Smooth muscle cell (in vitro differentiated cells): ENCODE measurements around the gene CBR4. TPM values are rescaled to one million over a fixed set of nuclear protein-coding genes. Genes with fewer than 3 reads are reported as not detected.

Experiments used
- DNase-seq: peaks from one replicate; lab custom pipeline; 2025; ENCODE audit not compliant: unreplicated experiment; lab: John Stamatoyannopoulos, UW
- H2AFZ ChIP-seq: fragments of 200-600 bp; sonication (generic); 2 replicates; pipeline ENCODE4 v1.6.0; 2016; ENCODE audit warnings: antibody characterized with exemption, low read depth, mild to moderate bottlenecking
- H3F3A ChIP-seq: fragments of 200-600 bp; sonication (generic); 2 replicates; pipeline ENCODE4 v1.6.0; 2017; ENCODE audit warnings: antibody characterized with exemption, low read depth
- H3K27ac ChIP-seq: fragments of 200-600 bp; sonication (generic); 2 replicates; pipeline ENCODE4 v1.5.1; 2016; ENCODE audit warnings: low read depth, mild to moderate bottlenecking
- H3K27me3 ChIP-seq: fragments of 200-600 bp; sonication (generic); 2 replicates; pipeline ENCODE4 v1.6.1; 2016; ENCODE audit warnings: low read depth, mild to moderate bottlenecking
- H3K36me3 ChIP-seq: fragments of 200-600 bp; sonication (generic); 2 replicates; pipeline ENCODE4 v1.5.1; 2016; ENCODE audit warnings: low read depth
- H3K4me1 ChIP-seq: fragments of 200-600 bp; sonication (generic); 2 replicates; pipeline ENCODE4 v1.5.1; 2016; ENCODE audit warnings: low read depth
- H3K4me2 ChIP-seq: fragments of 200-600 bp; sonication (generic); 2 replicates; pipeline ENCODE4 v1.6.0; 2016; ENCODE audit warnings: mild to moderate bottlenecking
- H3K4me3 ChIP-seq: fragments of 200-600 bp; sonication (generic); 2 replicates; pipeline ENCODE4 v1.5.1; 2016; ENCODE audit warnings: mild to moderate bottlenecking
- H3K79me2 ChIP-seq: fragments of 200-600 bp; sonication (generic); 2 replicates; pipeline ENCODE4 v1.6.0; 2016; ENCODE audit warnings: low read depth, mild to moderate bottlenecking
- H3K9ac ChIP-seq: fragments of 200-600 bp; sonication (generic); 2 replicates; pipeline ENCODE4 v1.6.0; 2016; ENCODE audit warnings: low read depth
- H3K9me3 ChIP-seq: fragments of 200-600 bp; sonication (generic); replicated peaks from 2 replicates; pipeline ENCODE4 v1.5.1; 2016; ENCODE audit warnings: low read depth
- H4K20me1 ChIP-seq: fragments of 200-600 bp; sonication (generic); 2 replicates; pipeline ENCODE4 v1.6.0; 2016; ENCODE audit warnings: low read depth
- WGBS: methylation state at CpG from one replicate; pipeline ENCODE4 v1.1.7; 2016; ENCODE audit warnings: low lambda C conversion rate; 5-methylcytosine and 5-hydroxymethylcytosine counted together
- polyA plus RNA-seq: library from polyadenylated mRNA; unstranded; fragments of >200 nt; fragmentation: Nextera tagmentation; extraction: Ambion mirVana; gene quantifications from 2 replicates; pipeline ENCODE4 v1.2.1, GENCODE V29; 2016
- total RNA-seq: library from RNA; depleted of rRNA; stranded (reverse); fragments of >200 nt; gene quantifications from 2 replicates; pipeline ENCODE4 v1.2.3, GENCODE V29; 2014
- TF ChIP-seq, protein P1 (sequence below): fragments of 200-600 bp; sonication (generic); IDR thresholded peaks from 2 replicates; pipeline ENCODE4 v1.5.1; 2017; ENCODE audit warnings: borderline replicate concordance, mild to moderate bottlenecking, antibody characterized with exemption; ENCODE audit not compliant: insufficient read depth, poor library complexity, severe bottlenecking

CBR4 gene
- total and polyA plus RNA-seq, 2 experiments from 2014 or later = 7.6 to 14.5 TPM

DNA sequence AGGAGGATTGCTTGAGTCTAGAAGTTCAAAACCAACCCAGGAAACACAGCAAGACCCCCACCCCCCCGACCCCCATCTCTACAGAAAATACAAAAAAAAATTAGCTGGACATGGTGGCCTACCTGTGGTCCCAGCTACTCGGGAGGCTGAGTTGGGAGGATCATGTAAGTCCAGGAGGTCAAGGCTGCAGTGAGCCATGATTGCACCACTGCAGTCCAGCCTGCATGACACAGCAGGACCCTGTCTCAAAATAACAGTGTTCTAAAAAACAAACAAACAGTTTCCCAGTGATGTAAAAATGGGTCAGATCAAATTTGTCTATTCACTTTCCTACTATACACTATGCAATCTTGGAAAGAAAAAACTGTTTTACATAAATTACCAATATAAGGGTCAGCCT is 2.0 kb upstream of the CBR4 start:
- DNase-seq = no peak
- Histone ChIP-seq H3K27me3 (no peaks in the 10 kb centered on the region), H3F3A (no peaks in the 10 kb centered on the region), H3K27ac (no peak overlapping the region), H3K4me3 (no peak overlapping the region), H3K36me3 (no peaks in the 10 kb centered on the region), H3K4me2 (no peak overlapping the region), H3K4me1 (peaks cover 16% of the 10 kb centered on the region), H3K79me2 (peaks cover 24% of the 10 kb centered on the region), H4K20me1 (no peaks in the 10 kb centered on the region), H2AFZ (no peak overlapping the region), H3K9ac (no peak overlapping the region), H3K9me3 (no peaks in the 10 kb centered on the region)
- TF ChIP-seq, protein P1, sequence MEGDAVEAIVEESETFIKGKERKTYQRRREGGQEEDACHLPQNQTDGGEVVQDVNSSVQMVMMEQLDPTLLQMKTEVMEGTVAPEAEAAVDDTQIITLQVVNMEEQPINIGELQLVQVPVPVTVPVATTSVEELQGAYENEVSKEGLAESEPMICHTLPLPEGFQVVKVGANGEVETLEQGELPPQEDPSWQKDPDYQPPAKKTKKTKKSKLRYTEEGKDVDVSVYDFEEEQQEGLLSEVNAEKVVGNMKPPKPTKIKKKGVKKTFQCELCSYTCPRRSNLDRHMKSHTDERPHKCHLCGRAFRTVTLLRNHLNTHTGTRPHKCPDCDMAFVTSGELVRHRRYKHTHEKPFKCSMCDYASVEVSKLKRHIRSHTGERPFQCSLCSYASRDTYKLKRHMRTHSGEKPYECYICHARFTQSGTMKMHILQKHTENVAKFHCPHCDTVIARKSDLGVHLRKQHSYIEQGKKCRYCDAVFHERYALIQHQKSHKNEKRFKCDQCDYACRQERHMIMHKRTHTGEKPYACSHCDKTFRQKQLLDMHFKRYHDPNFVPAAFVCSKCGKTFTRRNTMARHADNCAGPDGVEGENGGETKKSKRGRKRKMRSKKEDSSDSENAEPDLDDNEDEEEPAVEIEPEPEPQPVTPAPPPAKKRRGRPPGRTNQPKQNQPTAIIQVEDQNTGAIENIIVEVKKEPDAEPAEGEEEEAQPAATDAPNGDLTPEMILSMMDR = no peak
- 81% methylated on average over 2 of the region's 2 CpGs for WGBS

DNA sequence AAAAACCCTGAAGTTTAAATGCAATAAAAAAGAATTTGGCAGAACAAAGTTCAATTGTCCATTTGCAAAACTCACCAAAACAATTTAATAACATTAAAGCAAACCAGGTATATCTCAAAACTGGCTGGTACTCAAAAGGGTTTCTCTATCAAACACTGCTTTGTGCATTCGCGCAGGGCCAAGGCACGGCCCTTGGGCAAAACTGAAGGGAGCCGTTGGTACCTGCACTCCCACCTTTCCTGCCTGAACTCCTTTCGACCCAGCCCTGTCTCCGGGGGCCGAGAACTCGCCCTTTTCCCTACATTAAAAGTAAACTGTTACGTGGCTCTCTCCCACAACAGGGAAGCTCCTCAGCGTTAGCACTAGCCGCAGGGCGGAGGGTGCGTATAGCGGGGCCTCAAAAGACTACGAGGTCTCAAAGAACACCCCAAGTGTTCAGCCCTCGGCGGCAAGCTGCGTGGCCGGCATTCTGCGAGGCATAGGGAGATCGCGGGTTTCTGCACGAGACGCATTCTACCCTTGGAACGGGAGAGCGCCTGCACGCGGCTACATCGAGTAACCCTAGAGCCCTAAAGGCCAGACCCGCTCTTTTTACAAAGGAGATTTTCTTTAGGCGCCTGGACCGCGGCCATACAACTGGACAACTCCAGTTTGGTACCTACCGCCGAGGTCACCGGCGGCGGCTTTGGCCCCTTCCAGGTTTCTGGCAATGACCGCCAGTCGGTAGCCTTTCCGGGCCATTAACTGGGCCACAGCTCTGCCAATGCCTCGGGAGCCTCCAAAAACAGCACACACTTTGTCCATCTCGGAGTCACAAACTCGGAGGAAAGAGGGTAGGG is 550 bp downstream of the CBR4 start:
- no peaks in the 10 kb centered on the region for H3K27me3 ChIP-seq
- 2% methylated on average over 44 of the region's 44 CpGs for WGBS
- peaks cover 34% of the 10 kb centered on the region for H3K79me2 ChIP-seq

DNA sequence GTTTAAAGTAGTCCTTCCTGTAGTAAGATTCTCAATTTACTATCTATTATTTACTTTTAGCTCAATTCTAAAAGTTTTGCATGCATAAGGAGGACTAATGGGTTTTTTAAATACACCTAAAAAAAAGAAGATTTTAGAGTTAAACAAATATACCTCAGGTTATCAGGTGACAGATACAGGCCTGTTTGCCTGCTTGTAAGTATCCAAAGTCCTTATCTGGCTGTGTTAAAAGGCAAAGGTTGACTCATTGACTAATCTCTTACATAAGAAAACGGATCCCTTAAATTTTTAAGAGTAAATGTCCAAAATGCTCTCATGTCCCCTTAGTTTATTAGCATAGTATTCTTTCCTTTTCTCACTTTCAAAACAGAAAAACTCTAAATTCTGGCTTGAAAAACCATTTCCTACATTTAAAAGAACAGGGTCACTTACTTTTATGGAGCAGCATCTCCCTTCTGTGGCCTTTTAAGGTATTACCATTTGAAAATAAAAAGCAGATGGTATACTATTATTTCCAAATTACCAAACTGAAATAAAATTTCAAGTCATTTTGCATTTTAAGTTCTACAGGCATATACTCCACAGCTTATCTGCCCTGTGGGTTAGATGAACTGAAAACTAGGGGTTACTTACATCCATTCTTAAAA is 4.5 kb downstream of the CBR4 start:
- no peak overlapping the region for H3K27ac ChIP-seq
- H3K27me3 ChIP-seq = no peaks in the 10 kb centered on the region
- H3K9me3 ChIP-seq = no peaks in the 10 kb centered on the region
- WGBS = 23% methylated on average over 1 of the region's 1 CpG
- H3K4me3 ChIP-seq = no peak overlapping the region
- peak overlapping the region; percentile 28 for H3K4me2 ChIP-seq
- peaks cover 8% of the 10 kb centered on the region for H3K36me3 ChIP-seq
- no peak overlapping the region for H3K9ac ChIP-seq
- no peaks in the 10 kb centered on the region for H4K20me1 ChIP-seq
- H3K79me2 ChIP-seq = peaks cover 38% of the 10 kb centered on the region
- DNase-seq = no peak
- H2AFZ ChIP-seq = no peak overlapping the region
- no peaks in the 10 kb centered on the region for H3F3A ChIP-seq
- H3K4me1 ChIP-seq = peaks cover 23% of the 10 kb centered on the region
- TF ChIP-seq, protein P1 = peak; percentile 61

More for the DNA sequence above, 550 bp downstream of the CBR4 start:
- peak overlapping the region; percentile 91 for H3K4me2 ChIP-seq
- no peaks in the 10 kb centered on the region for H3K36me3 ChIP-seq
- peak overlapping the region; percentile 60 for H3K4me3 ChIP-seq
- peak overlapping the region; percentile 86 for H3K27ac ChIP-seq
- H3K9me3 ChIP-seq = no peaks in the 10 kb centered on the region
- peak overlapping the region; percentile 90 for H3K9ac ChIP-seq
- TF ChIP-seq, protein P1 = peak; percentile 16
- peak; percentile 23 for DNase-seq
- H3F3A ChIP-seq = no peaks in the 10 kb centered on the region
- H4K20me1 ChIP-seq = no peaks in the 10 kb centered on the region
- H2AFZ ChIP-seq = peak overlapping the region; percentile 82
- H3K4me1 ChIP-seq = peaks cover 23% of the 10 kb centered on the region
